HG03139 (cell line): ENCODE measurements around the gene BRF1.
"Not testable (repeated sequence)": the region's sequence is repeated elsewhere in the genome, so short reads cannot be mapped to it uniquely, and the experiment has no call there.

Experiments used
- ATAC-seq: cut with Tn5 transposase; IDR thresholded peaks from one replicate; pipeline ENCODE4 v1.9.1; 2021; ENCODE audit not compliant: unreplicated experiment

BRF1 gene

DNA sequence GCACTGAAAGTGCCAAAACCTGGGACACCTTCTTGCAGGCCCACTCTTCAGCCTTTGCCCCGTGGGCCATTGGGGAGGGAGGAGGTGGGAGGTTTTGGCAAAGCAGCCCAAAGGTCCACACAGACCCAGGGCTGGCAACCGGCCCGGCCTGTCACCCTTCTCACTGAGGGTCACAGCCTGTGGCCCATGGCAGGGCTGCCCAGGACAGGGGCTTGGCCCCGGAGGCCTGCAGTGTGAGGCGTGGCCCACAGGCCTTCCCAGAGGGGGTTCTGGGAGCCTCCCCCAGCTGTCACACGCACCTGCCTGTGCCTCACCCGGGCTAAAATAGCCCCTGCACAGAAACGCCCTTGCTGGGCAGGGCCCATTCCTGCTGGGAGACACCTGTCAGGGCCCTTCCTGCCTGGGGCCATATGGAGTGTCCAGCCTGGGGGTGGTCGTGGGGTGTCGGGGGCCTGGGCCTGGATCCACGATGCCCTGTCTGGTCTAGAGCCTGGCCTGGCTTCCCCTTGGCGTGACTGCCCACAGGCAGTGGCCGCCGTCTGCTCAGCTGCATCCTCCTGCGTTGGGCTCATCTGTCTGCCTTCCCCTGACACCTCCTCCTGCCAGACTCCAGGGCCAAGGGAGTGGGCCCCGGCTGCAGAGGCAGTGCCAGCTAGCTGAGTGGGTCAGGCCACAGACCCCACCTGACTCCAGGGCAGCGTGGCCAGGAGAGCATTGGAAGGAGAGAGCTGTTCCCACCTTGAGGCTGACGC is 33.0 kb upstream of the BRF1 start:
- no peak for ATAC-seq

DNA sequence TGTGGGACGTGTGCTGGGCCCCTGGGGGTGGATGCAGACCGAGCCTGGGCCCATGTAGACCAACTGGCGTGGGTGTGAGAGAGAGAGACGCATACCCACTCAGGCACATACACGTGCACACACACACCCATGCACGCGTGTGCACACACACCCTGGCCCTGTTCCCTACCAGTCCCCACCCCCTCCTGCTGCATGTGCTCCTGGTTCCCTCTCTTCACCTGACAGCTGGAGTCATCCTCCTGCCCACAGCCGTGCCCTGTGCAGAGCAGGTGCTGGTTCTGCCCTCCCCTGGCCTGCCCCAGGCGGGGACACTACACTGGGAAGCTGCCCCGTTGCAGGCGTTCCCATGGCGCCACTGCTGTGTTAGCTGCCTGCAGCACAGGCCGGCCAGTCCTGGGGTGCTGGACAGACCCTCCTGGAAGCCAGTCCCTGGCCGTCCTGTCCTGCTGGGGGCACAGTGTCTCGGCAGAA is 32.3 kb upstream of the BRF1 start:
- no peak for ATAC-seq

DNA sequence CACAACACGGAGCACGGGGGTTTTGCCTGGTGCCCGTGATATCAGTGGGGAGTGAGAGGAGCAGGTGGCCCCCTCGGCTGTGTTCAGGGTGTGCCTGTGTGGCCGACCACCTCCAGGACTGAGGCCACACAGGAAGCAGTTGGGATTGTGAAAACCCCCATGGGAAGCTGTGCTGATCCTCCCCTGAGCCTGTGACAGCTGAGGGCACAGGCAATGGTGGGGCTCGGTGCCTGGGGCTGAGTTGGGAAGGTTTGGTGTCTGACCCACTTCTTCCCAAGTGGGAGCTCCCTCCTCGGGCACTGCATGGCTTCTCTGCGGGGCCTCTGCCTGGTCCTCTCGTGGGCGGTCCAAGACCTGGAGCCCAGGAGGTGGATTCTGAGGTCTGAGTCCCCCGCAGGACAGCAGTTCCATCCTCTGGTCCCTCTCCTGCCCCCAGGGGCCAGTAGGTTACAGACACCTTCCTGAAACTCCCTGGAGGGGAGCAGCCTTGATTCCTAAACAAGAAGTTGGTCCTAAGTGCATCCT is 31.6 kb upstream of the BRF1 start:
- no peak for ATAC-seq

DNA sequence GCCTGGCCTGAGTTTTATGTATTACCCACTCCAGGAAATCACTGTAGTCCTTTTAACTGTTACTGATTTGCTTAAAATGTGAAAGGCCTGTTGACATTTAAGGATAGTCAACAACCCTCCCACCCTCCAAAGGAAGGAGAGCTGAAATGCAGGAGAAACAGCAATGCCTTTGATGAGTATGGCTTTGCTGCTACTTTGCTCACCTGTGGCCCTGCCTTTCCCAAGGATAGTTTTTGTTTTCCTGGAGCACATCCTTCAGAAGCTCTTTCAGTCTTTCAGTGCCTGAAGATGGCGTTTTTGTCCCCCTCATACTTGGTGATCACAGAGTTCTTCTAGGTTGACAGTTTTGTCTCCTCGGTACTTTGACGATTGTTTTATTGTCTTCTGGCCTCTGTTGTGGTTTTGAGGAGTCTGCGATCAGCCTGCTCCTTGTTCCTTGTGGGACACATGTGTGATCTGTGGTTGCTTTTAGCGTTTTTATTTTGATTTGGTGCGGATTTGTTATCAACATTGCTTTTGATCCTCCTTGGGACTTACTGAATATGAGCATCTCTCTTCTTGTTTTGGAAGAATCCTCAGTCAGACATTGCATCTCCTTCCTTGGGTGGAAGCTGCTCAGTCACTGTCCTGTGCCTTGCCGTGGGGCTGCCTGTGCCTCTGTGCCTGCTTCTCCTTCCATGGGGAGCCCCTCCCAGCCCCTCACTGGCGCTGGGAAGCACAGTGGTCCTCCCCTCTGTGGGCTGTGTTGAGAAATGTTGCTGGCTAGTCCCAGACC is 31.0 kb upstream of the BRF1 start:
- no peak for ATAC-seq

DNA sequence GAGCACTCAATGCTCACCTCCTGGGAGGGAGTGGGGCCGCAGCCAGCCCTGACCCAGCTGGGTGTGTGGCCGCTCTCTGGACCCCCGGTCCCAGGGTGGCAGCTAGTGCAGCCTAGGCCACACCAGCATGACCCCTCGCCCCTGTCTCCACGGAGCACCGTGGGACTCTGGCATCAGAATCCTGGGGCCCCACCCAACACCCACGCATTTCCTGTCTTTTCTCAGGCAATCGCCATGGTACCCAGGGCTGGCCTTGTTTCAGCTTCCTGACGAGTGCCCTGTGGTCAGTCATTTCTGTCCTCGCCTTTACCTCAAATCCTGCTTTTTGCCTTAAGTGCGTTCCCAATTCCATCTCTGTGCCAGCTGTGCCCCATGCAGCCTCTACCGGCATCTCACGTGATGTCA is 29.7 kb upstream of the BRF1 start:
- no peak for ATAC-seq

DNA sequence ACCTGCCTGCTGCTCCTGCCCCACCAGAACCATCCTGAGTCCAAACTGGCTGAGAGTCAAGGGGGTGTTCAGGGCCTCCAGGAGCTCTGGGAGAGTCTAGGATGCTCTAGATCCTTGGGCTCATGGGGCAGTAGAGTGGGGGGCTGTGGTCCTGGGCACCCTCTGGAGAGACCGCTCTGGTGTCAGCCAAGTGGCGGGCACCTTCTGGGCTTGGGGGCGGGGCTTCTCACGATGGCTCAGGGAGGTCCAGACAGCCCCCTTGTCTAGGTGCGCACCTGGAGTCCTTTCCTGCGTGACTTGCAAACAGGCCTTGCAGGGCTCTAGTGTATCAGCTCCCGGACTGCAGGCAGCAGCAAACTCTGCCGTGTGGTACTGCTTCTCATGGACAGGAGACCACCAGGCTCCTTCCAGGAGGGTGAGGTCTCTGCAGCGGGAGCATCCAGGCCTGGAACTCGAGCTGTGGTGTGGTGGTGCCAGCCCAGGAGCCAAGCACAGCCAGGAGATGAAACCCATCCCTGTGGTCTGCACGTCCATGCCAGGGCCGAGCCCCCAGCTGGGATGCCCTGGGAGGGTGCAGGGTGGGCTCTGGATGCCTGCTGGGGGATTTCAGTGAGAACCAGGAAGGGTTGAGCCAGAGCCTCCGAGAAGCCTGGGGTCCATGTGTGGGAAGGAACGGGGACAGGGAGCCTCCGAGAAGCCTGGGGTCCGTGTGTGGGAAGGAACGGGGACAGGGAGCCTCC is 28.8 kb upstream of the BRF1 start:
- ATAC-seq = no peak

DNA sequence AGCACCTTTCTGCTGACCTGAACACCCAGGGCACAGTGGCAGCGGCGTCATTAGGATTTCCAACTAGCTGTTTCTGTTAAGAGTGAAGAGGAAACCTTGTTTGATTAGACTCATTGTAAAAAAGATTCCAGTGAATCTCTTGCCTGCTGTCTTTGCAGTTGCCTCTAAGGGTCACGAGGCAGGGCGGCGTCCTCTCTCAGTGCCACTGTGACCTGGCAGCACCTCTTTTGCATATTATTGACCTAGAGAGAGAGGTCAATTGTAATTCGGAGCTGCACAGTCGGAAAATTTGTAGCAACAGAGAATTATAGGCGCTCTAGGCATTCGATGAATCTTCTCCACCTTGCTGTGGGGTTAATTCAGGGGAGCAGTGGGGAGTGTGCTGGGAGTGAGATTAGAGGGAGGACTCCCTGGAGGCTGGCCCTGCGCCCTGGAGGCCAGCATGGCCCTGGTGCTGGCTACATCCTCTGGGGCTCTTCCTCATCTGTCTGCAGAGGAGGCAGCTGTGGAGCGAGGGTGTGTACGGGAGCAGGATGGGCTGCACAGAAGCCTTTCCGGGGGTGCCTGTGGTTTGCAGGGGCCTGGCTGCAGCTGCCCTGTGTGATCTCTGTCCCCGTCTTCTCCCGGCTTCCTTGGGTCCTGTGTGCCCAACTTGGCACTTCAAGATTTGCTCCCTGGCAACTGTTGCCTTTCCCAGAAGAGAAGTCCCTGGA is 28.0 kb upstream of the BRF1 start:
- no peak for ATAC-seq

DNA sequence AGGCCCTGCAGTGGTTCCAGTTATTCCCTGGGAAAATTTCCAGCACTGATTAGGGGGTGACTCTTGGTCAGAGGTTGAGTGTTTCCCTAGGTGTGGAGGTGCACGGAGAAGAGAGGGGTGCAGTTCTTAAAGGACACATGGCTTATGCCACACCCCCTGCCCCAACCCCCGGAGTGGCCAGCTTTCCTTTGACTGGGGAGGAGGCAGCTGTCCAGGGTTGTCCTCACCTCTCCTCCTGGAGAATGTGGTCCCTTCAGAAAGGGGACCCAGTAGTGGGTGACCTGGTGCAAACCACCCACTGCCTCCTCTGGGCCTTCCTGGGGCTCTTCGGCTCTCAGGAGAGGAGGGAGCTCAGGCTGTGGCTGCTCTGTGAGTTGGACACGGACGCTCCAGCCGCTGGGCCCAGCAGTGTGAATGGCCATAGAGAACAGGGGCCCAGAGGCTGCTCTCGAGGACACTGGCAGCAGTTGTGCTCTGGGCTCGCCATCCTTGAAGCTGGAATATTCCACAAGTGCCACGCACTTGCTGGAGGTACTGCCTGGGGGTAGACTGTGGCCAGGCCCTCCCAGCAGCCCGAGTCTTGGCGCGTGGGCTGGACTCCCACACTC is 27.4 kb upstream of the BRF1 start:
- no peak for ATAC-seq

DNA sequence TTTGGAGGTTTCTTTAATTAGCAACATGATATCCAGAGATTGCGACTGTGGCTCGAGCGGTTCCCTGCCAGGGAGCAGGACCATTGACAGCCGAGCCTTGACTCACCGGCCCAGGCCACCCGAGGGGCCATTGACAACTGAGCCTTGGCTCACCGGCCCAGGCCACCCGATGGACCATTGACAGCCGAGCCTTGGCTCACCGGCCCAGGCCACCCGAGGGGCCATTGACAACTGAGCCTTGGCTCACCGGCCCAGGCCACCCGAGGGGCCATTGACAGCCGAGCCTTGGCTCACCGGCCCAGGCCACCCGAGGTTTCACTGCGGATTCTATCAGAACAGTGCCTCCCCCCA is 26.9 kb upstream of the BRF1 start:
- ATAC-seq = not testable (repeated sequence)

DNA sequence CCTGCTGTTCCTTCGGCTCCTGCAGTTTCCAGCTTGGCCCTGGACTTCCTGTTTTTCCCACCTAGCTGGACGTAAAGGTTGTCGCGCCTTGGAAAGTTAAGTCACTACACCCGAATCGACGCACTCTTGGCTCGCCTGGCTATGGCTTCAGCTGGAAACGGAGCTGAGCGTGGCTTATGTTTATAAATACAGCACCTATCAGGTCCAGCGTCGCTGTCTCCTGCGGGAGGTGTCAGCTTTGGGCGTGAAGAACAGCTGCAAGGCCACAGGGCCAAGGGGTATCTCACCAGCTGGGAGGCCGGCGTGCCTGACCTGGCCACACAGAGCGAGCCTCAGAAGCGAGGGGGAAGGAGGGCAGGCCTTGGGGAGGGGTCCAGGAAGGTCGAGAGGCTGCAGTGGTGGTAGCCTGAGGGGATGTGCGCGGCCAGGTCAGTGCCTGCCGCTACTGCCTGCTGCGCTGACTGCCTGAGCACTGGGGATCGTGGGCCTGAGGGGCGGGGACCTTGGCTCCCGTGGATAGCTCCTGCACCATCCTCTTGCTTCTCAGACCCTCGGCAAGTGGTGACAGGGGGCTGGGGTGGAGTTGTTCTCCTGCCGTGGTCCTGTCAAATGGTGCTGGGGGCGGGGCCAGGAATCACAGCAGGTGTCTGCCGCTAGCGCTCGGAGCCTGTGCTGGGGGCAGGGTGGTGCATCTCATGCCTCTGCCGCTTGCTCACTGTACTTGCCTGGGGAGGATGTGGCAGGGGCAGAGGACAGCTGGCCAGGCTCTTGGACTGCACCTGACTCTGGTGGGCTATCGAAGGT is 26.3 kb upstream of the BRF1 start:
- no peak for ATAC-seq

DNA sequence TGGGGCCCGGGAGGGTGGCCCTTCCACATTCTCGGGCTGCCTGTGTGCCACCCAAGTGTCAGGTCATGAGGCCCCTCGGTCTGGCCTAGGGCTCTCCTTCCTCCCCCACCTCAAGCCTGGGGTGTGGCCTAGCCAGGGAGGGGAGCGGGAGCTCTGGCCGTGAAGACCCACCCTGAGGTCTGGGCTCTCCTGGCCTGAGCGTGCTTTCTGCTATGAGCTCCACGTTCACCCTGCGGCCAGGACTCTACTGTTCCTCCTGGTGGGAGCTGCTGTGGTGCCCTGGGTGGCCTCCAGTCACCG is 25.7 kb upstream of the BRF1 start:
- ATAC-seq = no peak

DNA sequence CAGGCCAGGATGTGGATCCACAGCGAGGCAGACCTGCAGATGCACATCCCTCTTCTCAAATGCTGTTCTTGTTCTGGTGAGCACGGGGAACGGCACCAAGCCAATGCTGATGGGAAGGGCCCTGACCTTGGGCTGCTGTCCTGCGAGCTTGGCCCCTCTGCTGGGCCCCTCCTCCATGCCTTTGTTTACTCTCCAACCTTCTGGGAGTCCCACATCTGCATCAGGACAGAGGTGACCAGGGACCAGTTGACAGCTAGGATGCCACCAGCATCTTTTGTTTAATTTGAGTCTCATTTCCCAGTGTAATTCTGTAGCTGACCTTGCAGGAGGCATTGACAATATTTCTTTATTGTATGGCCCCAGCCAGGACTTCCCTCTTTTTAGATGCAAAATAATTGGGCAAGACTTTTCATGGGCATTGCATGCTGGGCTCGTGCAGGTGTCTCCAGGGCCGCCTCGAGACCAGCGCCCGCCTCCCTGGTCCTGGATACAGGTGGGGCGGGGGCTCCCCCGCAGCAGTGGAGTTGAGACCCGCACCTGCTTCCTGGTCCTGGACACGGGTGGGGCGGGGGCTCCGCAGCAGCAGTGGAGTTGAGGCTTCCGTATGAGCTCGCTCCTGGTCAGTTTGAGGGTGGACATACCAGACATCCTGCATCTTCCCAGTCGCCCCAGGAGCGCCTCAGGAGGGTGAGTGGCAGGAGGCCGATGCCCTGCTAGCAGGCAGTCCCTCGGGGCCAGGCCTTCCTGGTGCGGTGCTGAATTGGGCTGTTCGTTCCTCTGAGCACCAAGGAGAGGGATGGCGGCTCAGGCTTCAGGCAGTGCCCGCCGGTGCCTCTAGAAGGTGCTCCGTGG is 25.1 kb upstream of the BRF1 start:
- no peak for ATAC-seq

DNA sequence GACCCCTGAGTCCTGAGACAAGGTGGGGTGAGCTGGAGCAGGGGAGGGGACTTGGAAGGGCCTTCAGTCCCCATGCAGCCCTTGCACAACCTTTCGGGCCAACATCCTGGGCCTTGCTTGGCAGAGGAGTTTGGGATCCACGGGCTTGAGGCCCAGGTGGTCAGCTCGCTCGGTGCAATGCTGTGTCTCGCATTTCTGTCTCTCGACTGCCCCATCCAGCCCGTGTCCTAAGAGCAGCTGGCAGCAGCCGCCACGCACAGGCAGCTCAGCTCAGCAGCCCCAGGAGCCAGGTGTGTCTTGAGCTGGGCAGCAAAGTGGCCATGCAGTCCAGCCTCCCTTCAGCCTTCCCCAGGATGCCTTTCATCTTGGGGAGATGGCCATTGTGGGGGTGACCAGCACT is 24.5 kb upstream of the BRF1 start:
- no peak for ATAC-seq

DNA sequence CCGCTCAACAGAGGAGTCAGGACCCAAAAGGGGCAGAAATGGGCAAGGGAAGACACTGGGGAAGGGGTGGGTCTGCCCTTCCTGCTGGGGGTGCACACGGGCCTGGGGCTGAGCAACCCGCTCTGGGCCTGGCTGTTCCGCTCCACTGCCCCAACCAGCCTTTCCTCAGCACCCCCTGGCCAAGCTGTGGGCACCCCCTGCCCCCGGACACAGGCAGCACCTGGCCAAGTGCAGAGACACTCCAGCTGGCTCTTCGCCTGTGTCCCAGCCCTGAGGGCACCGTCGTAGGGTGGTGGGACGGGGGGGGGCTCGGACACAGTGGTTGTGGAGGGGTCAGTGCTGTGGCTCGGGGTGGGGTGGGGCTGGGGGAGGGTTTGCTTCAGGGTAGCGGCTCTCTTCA is 24.1 kb upstream of the BRF1 start:
- no peak for ATAC-seq

DNA sequence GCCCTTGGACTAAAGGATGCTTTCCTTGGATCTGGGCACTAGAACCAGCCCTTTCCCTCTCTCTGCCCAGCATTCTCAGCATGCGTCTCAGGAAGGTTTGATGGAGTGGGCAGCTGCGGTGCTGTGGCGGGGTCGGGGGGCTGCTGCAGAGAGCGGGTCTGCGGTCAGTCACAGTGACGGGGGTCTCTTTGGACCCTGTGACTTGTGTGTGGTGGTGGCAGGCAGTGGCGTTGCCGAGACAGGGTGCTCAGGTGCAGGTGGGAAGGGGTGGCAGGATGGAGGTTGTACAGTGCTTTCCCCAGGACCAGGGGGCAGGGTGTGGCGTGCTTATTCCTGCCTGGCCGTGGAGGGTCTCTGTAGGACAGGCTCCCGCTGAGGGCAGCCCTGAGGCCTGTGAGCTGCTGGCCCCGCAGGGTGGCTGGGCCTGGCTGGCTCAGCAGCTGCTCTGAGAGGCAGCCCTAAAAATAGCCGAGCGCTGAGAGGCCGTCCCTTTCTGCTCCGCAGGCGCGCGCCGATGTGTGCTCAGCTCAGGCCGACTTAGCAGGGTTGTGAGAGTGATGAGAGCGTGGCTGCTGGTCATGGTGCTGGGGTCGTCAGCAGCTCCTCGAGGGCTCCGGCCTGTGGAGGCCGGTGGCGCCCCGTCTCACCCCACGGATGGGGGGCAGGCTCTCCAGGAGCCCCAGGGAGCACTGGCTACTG is 23.4 kb upstream of the BRF1 start:
- ATAC-seq = no peak

DNA sequence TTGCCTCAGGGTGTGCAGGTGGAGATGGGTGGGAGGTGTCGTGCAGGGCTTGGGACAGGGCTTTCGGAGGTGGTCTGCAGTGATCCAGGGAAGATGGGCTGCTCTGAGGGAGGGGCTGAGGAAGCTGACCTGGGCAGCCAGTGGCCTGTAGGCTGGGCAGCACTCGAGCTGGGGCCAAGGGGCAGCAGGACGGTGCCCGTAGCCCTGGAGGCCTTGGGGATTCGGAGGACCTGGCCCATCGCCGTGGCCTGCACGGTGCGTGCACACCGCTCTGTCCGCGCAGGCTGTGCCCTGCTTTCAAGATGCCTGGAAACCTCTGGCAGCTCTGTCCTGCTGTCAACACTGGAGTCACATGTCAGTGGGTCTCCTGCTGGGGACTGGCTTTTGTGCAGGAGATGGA is 22.9 kb upstream of the BRF1 start:
- no peak for ATAC-seq

DNA sequence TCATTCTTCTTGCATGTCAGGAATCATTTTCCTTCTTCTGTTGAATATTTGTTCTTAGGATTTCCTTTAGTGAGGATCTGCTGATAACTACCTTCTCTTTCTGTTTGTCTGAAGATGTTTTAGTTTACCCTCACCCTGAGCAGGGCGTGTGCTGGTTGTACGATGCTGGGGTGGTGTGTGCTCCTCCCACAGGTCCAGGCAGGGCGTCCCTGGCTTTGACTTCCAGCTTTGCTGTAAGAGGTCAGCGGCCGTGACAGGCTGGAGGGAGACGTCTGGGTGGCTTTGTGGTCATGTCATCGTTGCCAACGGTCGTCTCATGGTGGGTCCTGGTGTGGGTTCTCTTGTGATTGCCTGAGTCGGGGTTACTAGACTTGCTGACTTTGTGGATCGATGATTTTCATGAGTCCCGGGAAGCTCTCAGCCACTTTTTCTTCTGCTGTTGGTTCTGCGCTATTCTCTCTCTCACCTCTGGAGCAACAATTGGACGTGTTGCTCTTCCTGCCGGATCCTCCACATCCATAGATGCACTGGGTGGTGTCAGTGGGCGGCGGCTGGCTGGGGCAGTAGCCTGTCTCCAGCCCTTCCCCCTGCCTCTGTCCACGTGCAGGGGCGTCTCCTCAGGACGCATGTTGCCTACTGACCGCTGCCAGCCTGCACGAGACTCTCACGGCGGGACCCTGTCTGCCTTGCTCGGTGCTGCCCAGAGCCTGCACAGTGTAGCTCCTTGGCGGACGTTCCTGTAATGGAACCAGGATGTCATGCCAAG is 22.2 kb upstream of the BRF1 start:
- ATAC-seq = no peak

DNA sequence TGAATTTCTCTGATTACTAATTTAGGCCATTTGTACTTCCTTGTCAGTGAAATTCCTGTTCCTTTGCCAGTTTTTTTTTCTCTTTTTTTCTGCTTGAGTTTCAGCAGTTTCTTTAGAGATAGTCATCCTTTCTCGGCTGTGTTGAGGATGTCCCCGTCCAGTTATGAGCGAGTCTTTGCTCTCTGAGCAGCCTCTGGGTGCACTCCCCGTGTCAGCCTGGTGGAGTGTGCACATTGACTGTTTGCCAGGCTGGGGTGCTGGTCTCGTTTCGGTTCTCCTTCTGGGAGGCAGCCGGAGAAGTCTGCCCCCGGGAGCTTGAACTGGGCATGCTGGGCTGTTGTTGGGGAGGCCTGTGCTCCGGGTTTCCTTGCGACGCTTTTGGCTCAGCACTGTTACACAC is 16.7 kb upstream of the BRF1 start:
- ATAC-seq = no peak
